ENCODE data around the gene FARSA. TPM values are rescaled to one million over a fixed set of nuclear protein-coding genes. Genes with fewer than 3 reads are reported as not detected.
"Not testable (repeated sequence)": the region's sequence is repeated elsewhere in the genome, so short reads cannot be mapped to it uniquely, and the experiment has no call there.

Gene FARSA
- total RNA-seq = 100 to 1,000 TPM; 128 to 138 TPM

DNA sequence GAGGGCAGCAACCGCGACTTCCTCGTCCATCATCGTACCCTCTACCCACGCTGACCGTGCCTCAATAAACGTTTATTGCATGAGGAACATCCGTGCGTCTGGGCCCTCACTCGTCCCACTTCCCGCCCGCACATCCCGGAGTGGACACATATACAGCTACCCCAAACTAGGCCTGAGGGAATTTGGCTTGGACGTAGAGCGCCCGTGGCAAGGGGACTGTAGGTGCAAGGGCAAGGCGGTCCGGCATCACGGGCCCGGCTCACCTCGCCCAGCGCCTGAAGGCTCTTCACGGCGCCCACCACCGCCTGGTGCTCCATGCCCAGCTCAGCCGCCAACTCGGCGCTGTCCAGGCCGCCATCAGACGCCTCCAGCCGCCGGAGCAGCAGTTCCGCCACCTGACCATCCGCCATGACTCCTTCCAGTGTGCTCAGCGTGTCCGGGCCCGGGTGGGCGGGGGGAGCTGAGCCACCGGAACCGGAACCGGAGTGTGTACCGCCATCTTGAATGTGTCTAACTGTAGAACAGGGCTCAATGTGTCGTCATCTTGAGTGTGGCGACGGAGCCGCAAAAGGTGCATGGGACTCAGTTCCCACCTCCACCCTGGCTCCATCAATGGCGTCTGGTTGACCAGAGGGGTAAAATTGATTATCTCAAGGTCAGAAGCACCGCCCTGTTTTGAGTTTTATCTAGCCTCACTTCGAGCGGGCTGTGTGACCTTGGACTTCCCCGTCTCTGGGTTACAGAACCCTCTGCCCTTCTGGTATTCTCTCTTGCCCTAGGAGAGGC, at the start of gene FARSA:
TSS of gene FARSA (minus strand) at position 425 of the 786 bp plus-strand sequence. CDS start at position 410, 15 bp downstream.
- TF ChIP-seq, protein P1, sequence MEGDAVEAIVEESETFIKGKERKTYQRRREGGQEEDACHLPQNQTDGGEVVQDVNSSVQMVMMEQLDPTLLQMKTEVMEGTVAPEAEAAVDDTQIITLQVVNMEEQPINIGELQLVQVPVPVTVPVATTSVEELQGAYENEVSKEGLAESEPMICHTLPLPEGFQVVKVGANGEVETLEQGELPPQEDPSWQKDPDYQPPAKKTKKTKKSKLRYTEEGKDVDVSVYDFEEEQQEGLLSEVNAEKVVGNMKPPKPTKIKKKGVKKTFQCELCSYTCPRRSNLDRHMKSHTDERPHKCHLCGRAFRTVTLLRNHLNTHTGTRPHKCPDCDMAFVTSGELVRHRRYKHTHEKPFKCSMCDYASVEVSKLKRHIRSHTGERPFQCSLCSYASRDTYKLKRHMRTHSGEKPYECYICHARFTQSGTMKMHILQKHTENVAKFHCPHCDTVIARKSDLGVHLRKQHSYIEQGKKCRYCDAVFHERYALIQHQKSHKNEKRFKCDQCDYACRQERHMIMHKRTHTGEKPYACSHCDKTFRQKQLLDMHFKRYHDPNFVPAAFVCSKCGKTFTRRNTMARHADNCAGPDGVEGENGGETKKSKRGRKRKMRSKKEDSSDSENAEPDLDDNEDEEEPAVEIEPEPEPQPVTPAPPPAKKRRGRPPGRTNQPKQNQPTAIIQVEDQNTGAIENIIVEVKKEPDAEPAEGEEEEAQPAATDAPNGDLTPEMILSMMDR (IDR thresholded peaks at IDR 0.05) = no peak
- CTCF ChIA-PET = interaction anchor here (1.3 to 3.5 kb wide), 3 partner anchors 32 to 48 kb away, joined by 3 to 19 read pairs (median 15); partner anchors contain the start of gene GCDH
- intact Hi-C loops (cut with micrococcal nuclease) = loop anchor here (10.0 kb wide), 1 partner anchor 49 kb away; the partner anchor contains the start of genes DNASE2 and KLF1
- POLR2A ChIA-PET = interaction anchor here (1.0 to 6.4 kb wide), 16 partner anchors 9 to 222 kb away, joined by 3 to 39 read pairs (median 7); partner anchors contain the start of genes GCDH, RAD23A, RTBDN and SYCE2
- H3K27ac Mint-ChIP-seq = peak within 1 kb of the TSS; percentile 87
- no peaks in the 10 kb centered on the region for H3K27me3 Mint-ChIP-seq
- H3K4me3 Mint-ChIP-seq = peak within 1 kb of the TSS; percentile 96
- H3K4me1 Mint-ChIP-seq (ENCODE audit: low read depth) = peaks cover 43% of the 10 kb centered on the region
- peaks cover 39% of the 10 kb centered on the region for H3K36me3 Mint-ChIP-seq (ENCODE audit: low read depth)
- ATAC-seq (peak; percentile 70), DNase-seq (peak; percentile 97)
- H3K9me3 Mint-ChIP-seq = no peaks in the 10 kb centered on the region

DNA sequence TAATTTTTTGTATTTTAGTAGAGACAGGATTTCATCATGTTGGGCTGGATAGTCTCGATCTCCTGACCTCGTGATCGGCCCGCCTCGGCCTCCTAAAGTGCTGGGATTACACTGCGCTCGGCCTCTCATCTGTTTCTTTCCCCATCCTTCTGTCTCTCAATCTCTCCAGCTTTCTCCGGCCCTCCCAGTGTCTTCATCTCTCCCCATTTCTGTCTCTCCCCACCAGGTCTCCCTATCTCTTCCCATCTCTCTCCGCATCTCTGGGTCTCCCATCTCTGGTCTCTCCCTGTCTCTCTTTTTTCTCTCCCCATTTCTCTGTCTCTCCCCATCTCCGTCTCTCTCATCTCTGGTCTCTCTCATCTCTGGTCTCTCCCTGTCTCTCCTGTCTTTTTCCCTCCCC, 49.6 kb upstream of the FARSA start:
- CTCF ChIA-PET = interaction anchor here (1.0 to 12.9 kb wide), 7 partner anchors 11 to 111 kb away, joined by 3 to 154 read pairs (median 7); no protein-coding TSS in a partner anchor

DNA sequence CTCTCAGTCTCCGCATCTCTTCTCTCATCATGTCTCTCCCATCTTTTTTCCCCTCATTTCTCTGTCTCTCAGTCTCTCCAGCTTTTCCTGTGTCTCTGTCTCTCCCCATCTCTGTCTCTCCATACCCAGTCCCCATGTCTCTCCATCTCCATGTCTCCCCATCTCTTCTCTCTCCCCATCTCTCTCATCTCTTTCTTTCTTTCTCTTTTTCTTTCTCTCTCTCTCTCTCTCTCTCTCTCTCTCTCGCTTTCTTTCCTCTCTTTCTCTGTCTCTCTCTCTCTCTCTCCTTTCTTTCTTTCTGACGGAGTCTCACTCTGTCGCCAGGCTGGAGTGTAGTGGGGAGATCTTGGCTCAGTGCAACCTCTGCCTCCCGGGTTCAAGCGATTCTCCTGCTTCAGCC, 49.1 kb upstream of the FARSA start:
- intact Hi-C loops (cut with micrococcal nuclease) = loop anchor here (2.0 to 10.0 kb wide), 2 partner anchors 52 to 112 kb away; no protein-coding TSS in a partner anchor
- DNase-seq (no peak), ATAC-seq (no peak)
- ChIA-PET CTCF (interaction anchor here (0.9 to 12.9 kb wide), 7 partner anchors 11 to 111 kb away, joined by 3 to 154 read pairs (median 7); no protein-coding TSS in a partner anchor), POLR2A (interaction anchor here (0.7 to 1.2 kb wide), 3 partner anchors 17 to 359 kb away, joined by 3 to 4 read pairs (median 3); no protein-coding TSS in a partner anchor)
- Mint-ChIP-seq H3K4me3 (no peak overlapping the region), H3K4me1 (ENCODE audit: low read depth) (peaks cover 2% of the 10 kb centered on the region), H3K27ac (no peak overlapping the region), H3K27me3 (peaks cover 7% of the 10 kb centered on the region), H3K9me3 (no peaks in the 10 kb centered on the region), H3K36me3 (ENCODE audit: low read depth) (no peaks in the 10 kb centered on the region)
- TF ChIP-seq, protein P1 (IDR thresholded peaks at IDR 0.05) = no peak

More for the DNA sequence above, 49.6 kb upstream of the FARSA start:
- Mint-ChIP-seq H3K9me3 (no peaks in the 10 kb centered on the region), H3K36me3 (ENCODE audit: low read depth) (no peaks in the 10 kb centered on the region), H3K4me3 (no peak overlapping the region), H3K27ac (no peak overlapping the region), H3K4me1 (ENCODE audit: low read depth) (peaks cover 2% of the 10 kb centered on the region), H3K27me3 (peaks cover 4% of the 10 kb centered on the region)
- intact Hi-C loops (cut with micrococcal nuclease) = loop anchor here (2.0 to 10.0 kb wide), 2 partner anchors 52 to 112 kb away; no protein-coding TSS in a partner anchor
- POLR2A ChIA-PET = interaction anchor here (0.7 to 1.2 kb wide), 2 partner anchors 18 to 32 kb away, joined by 3 read pairs; no protein-coding TSS in a partner anchor
- ATAC-seq (no peak), DNase-seq (no peak)
- TF ChIP-seq, protein P1 (IDR thresholded peaks at IDR 0.05) = no peak

DNA sequence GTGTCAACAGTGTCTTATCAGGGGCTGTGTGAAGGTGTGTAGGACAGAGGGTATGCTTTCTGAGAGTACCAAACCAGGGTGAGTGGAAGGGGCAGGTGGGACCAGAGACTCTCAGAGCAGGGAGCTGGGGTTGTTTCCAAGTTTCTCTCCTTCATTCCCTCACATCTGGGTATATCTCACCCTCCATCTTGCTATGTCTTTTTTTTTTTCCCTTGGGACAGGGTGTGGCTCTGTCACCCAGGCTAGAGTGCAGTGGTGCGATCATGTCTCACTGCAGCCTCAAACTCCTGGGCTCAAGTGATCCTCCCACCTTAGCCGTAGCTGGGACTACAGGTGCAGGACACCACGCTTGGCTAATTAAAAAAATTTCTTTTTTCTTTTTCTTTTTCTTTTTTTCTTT, 46.5 kb upstream of the FARSA start:
- Mint-ChIP-seq H3K4me3 (no peak overlapping the region), H3K9me3 (no peaks in the 10 kb centered on the region), H3K27ac (no peak overlapping the region), H3K4me1 (ENCODE audit: low read depth) (peaks cover 2% of the 10 kb centered on the region), H3K36me3 (ENCODE audit: low read depth) (no peaks in the 10 kb centered on the region), H3K27me3 (peaks cover 11% of the 10 kb centered on the region)
- DNase-seq = no peak
- ChIA-PET CTCF (interaction anchor here (4.0 to 12.9 kb wide), 5 partner anchors 15 to 125 kb away, joined by 22 to 160 read pairs (median 116); no protein-coding TSS in a partner anchor), POLR2A (no interaction called here)
- ATAC-seq = no peak
- intact Hi-C loops (cut with micrococcal nuclease) = loop anchor here (5.0 to 10.0 kb wide), 2 partner anchors 55 to 82 kb away; no protein-coding TSS in a partner anchor
- TF ChIP-seq, protein P1 (IDR thresholded peaks at IDR 0.05) = no peak

DNA sequence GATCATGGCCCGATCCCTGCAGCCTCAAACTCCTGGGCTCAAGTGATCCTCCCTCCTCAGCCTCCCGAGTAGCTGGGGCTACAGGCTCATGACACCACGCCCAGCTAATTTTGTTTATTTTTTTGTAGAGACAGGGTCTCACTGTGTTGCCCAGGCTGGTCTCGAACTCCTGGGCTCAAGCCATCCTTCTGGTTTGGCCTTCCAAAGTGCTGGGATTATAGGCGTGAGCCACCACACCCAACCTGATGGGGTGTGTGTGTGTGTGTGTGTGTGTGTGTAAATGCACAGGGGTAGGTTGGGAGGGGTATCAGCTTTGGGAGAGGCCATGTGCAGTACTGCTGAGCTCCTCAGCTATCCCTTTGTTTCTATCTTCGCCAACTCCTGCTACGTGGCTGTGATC, 42.6 kb upstream of the FARSA start:
- H3K9me3 Mint-ChIP-seq; H3K27me3 Mint-ChIP-seq; H3K36me3 Mint-ChIP-seq (ENCODE audit: low read depth); H3K27ac Mint-ChIP-seq; DNase-seq; H3K4me1 Mint-ChIP-seq (ENCODE audit: low read depth); ATAC-seq; POLR2A ChIA-PET; H3K4me3 Mint-ChIP-seq: not testable (repeated sequence)
- intact Hi-C loops (cut with micrococcal nuclease) = loop anchor here (5.0 kb wide), 1 partner anchor 86 kb away; no protein-coding TSS in a partner anchor
- CTCF ChIA-PET = interaction anchor here (1.1 to 12.9 kb wide), 11 partner anchors 8 to 301 kb away, joined by 4 to 160 read pairs (median 22); no protein-coding TSS in a partner anchor
